Epidermal melanocyte (primary cell): ENCODE results near the gene DDX51.

Experiments used
- DNase-seq: peaks from one replicate; pipeline ENCODE4 v3.0.0; 2011; ENCODE audit warnings: low spot score; ENCODE audit not compliant: insufficient read length

The DDX51 gene

GRCh38 chr12:132179431-132180362, 35.6 kb upstream of the DDX51 start:
- DNase-seq: no peak

- no peak for DNase-seq
These were observed 34.8 kb upstream of the DDX51 start for GRCh38 chr12:132178801-132179401.

GRCh38 chr12:132178316-132178715, 34.2 kb upstream of the DDX51 start:
- DNase-seq: no peak

GRCh38 chr12:132176920-132177551, 32.9 kb upstream of the DDX51 start:
- no peak for DNase-seq

- no peak for DNase-seq
These were observed 32.3 kb upstream of the DDX51 start for GRCh38 chr12:132176385-132176919.

GRCh38 chr12:132175496-132176384, 31.6 kb upstream of the DDX51 start:
- no peak for DNase-seq

- DNase-seq: no peak
These were observed 30.8 kb upstream of the DDX51 start for GRCh38 chr12:132174839-132175490.

GRCh38 chr12:132174015-132174838, 30.1 kb upstream of the DDX51 start:
- DNase-seq: no peak

- no peak for DNase-seq
These were observed 29.3 kb upstream of the DDX51 start for GRCh38 chr12:132173135-132174014.

- no peak for DNase-seq
These were observed 28.5 kb upstream of the DDX51 start for GRCh38 chr12:132172619-132173018.

- no peak for DNase-seq
These were observed 27.9 kb upstream of the DDX51 start for GRCh38 chr12:132171968-132172521.

- DNase-seq: no peak
These were observed 27.3 kb upstream of the DDX51 start for GRCh38 chr12:132171293-132171967.

GRCh38 chr12:132170637-132171292, 26.6 kb upstream of the DDX51 start:
- no peak for DNase-seq

- no peak for DNase-seq
These were observed 26.0 kb upstream of the DDX51 start for GRCh38 chr12:132170094-132170636.

- no peak for DNase-seq
These were observed 25.3 kb upstream of the DDX51 start for GRCh38 chr12:132169376-132169775.

- no peak for DNase-seq
These were observed 24.4 kb upstream of the DDX51 start for GRCh38 chr12:132168311-132169031.
